ENCODE results near the gene LDLRAP1. TPM values are rescaled to one million over a fixed set of nuclear protein-coding genes. Genes with fewer than 3 reads are reported as not detected.

The LDLRAP1 gene
- total and polyA plus RNA-seq, 9 donors, result 9.1 to 17.4 (median 13.1) TPM

DNA sequence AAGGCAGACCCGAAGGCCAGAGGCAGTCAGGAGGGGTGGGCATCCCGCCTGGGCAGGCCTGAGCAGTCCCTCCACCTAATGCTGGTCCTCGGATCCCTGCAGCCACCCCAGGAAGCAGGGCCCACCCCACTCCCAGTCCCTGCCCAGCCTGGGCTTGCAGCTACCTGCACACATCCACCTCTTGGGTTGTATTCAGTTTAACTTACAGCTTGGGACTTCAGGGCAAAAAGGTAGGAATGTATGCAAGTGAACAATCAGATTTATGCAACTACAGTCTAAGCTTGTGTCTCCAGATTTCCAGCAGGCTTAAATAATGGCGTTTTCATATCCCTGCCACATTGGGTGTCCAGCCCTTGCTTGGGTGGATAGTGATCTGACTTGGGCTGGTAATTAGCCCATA is 17.4 kb downstream of the LDLRAP1 start:
- no peak for DNase-seq
- Histone ChIP-seq H3K9me3 (no peaks in the 10 kb centered on the region), H3K4me1 (ENCODE audit: insufficient read depth) (peaks cover 3% of the 10 kb centered on the region), H3K36me3 (no peaks in the 10 kb centered on the region), H3K27ac (no peak overlapping the region), H3K4me3 (no peak overlapping the region), H3K27me3 (no peaks in the 10 kb centered on the region)
- TF ChIP-seq POLR2A (IDR thresholded peaks at IDR 0.05) (no peak), EP300 (IDR thresholded peaks at IDR 0.05) (no peak)
- TF ChIP-seq, protein P1, sequence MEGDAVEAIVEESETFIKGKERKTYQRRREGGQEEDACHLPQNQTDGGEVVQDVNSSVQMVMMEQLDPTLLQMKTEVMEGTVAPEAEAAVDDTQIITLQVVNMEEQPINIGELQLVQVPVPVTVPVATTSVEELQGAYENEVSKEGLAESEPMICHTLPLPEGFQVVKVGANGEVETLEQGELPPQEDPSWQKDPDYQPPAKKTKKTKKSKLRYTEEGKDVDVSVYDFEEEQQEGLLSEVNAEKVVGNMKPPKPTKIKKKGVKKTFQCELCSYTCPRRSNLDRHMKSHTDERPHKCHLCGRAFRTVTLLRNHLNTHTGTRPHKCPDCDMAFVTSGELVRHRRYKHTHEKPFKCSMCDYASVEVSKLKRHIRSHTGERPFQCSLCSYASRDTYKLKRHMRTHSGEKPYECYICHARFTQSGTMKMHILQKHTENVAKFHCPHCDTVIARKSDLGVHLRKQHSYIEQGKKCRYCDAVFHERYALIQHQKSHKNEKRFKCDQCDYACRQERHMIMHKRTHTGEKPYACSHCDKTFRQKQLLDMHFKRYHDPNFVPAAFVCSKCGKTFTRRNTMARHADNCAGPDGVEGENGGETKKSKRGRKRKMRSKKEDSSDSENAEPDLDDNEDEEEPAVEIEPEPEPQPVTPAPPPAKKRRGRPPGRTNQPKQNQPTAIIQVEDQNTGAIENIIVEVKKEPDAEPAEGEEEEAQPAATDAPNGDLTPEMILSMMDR (IDR thresholded peaks at IDR 0.05), result no peak
- whole genome bisulfite sequencing, 3 donors, result 80 to 86% (median 83%) methylated on average over 4 of the region's 4 CpGs
- intact Hi-C loops (cut with DNase I), result no loop called here

DNA sequence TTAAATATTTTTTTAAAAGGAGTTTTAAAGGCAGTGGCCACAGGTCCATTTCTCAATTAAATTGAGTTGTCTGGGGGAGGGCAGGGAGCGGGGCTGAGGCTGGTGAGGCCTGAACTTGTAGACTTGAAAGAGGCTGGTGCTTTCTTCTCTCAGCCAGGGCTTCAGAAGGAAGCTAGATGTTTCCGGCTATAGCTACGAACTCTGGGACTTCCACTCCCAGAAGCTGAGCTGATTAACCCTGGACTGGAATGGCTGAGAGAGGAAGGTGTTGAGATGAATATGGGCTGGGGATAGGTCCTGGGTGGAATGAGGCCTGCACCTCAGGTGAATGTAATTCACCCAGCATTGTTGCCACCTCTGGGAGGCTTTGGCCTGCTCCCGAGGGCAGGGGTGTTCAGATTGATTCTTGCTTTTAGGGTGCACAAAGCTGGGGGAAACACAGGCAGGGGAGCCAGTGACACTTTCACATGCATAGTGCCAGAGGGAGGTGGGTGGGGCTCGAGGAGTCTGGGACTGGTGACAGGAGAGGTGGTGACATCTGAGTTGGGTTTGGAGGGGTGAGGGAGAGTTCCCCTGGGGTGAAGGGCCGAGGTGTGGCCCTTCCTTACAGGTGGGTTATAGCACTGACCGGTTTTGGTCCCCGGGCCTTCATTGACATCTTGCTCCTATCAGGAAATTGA is 18.2 kb downstream of the LDLRAP1 start:
- intact Hi-C loops (cut with DNase I), result no loop called here
- 74 to 84% (median 81%) methylated on average over 8 of the region's 8 CpGs for WGBS, 3 donors
- no peaks in the 10 kb centered on the region for H3K27me3 ChIP-seq
- H3K9me3 ChIP-seq, result no peaks in the 10 kb centered on the region
- H3K27ac ChIP-seq, result no peak overlapping the region
- peaks cover 3% of the 10 kb centered on the region for H3K4me1 ChIP-seq (ENCODE audit: insufficient read depth)
- no peaks in the 10 kb centered on the region for H3K36me3 ChIP-seq
- TF ChIP-seq, protein P1 (IDR thresholded peaks at IDR 0.05), result no peak
- TF ChIP-seq EP300 (IDR thresholded peaks at IDR 0.05) (no peak), POLR2A (IDR thresholded peaks at IDR 0.05) (no peak)
- no peak overlapping the region for H3K4me3 ChIP-seq
- no peak for DNase-seq

GRCh38 chr1:25562101-25562927 is 18.9 kb downstream of the LDLRAP1 start:
- DNase-seq, result no peak
- 66 to 69% (median 68%) methylated on average over 8 of the region's 8 CpGs for WGBS, 3 donors
- H3K9me3 ChIP-seq, result no peaks in the 10 kb centered on the region
- no peak for TF ChIP-seq POLR2A (IDR thresholded peaks at IDR 0.05)
- TF ChIP-seq, protein P1 (IDR thresholded peaks at IDR 0.05), result no peak
- TF ChIP-seq EP300 (IDR thresholded peaks at IDR 0.05), result no peak
- no peaks in the 10 kb centered on the region for H3K27me3 ChIP-seq
- H3K36me3 ChIP-seq, result no peaks in the 10 kb centered on the region
- H3K27ac ChIP-seq, result no peak overlapping the region
- H3K4me1 ChIP-seq (ENCODE audit: insufficient read depth), result peaks cover 4% of the 10 kb centered on the region
- intact Hi-C loops (cut with DNase I), result no loop called here
- no peak overlapping the region for H3K4me3 ChIP-seq

- Histone ChIP-seq H3K9me3 (no peaks in the 10 kb centered on the region), H3K27me3 (no peaks in the 10 kb centered on the region), H3K27ac (no peak overlapping the region), H3K36me3 (no peaks in the 10 kb centered on the region), H3K4me1 (ENCODE audit: insufficient read depth) (peaks cover 9% of the 10 kb centered on the region), H3K4me3 (no peak overlapping the region)
- WGBS, 3 donors, result 85 to 89% (median 87%) methylated on average over 9 of the region's 9 CpGs
- no peak for DNase-seq
- TF ChIP-seq EP300 (IDR thresholded peaks at IDR 0.05), result no peak
- TF ChIP-seq, protein P1 (IDR thresholded peaks at IDR 0.05), result no peak
- intact Hi-C loops (cut with DNase I), result no loop called here
Measured at GRCh38 chr1:25562928-25563283, 19.5 kb downstream of the LDLRAP1 start.
